Right lobe of liver (tissue), 6 donors: ENCODE data around the gene PAX3. TPM values are rescaled to one million over a fixed set of nuclear protein-coding genes. Genes with fewer than 3 reads are reported as not detected.

Experiments used
- ATAC-seq, 4 donors: fragments of 200-7000 bp; cut with Tn5 transposase; one replicate each; pipeline ENCODE4 v1.9.1; 2020; ENCODE audit warnings: mild to moderate bottlenecking in 4 of 4, moderate library complexity in 4 of 4
- DNase-seq, 3 donors: peaks; one replicate each; pipeline ENCODE4 v3.0.0-alpha.2; 2020
- H3K27ac ChIP-seq, 3 donors: fragments of 200-600 bp; one replicate each; pipeline ENCODE4 v1.8.0; 2022
- H3K27me3 ChIP-seq, 2 donors: fragments of 200-600 bp; one replicate each; pipeline ENCODE4 v1.8.0; 2022
- H3K36me3 ChIP-seq, 4 donors: fragments of 200-600 bp; sonication (generic) in 1 of 4; one replicate each; pipeline versions ENCODE4 v1.5.1 to v1.8.0; 2017 to 2022; ENCODE audit warnings: control low read depth in 1 of 4
- H3K4me1 ChIP-seq, 4 donors: fragments of 200-600 bp; sonication (generic) in 1 of 4; one replicate each; pipeline versions ENCODE4 v1.5.1 to v1.8.0; 2017 to 2022; ENCODE audit warnings: control low read depth in 1 of 4
- H3K4me3 ChIP-seq, 3 donors: fragments of 200-600 bp; one replicate each; pipeline ENCODE4 v1.8.0; 2022
- H3K9me3 ChIP-seq, 4 donors: fragments of 200-600 bp; sonication (generic) in 1 of 4; one replicate each; pipeline versions ENCODE4 v1.5.1 to v1.8.0; 2017 to 2022; ENCODE audit warnings: control low read depth in 1 of 4
- POLR2A ChIP-seq: fragments of 450-650 bp; IDR thresholded peaks from one replicate; pipeline ENCODE4 v1.6.1; 2017; ENCODE audit warnings: antibody characterized with exemption, mild to moderate bottlenecking
- WGBS: methylation state at CpG from one replicate; pipeline ENCODE4 v1.1.6; 2018; ENCODE audit warnings: low coverage, low lambda C conversion rate; ENCODE audit not compliant: insufficient coverage; ENCODE audit errors: missing lambda C conversion rate; 5-methylcytosine and 5-hydroxymethylcytosine counted together
- intact Hi-C, 2 donors: fragments of 100-400 bp; cut with DNase I; formaldehyde crosslinking; loops; one replicate each; pipeline versions ENCODE4 v1.11.2 to v1.14.1; 2022
- total RNA-seq, 6 experiments: library from RNA; depleted of rRNA in 2 of 6; stranded (reverse); fragments of >200 nt in 2 of 6; fragmentation: NEBNext Ultra II Directional in 3 of 6; extraction: Animal tissue kit (Norgen Biotek cat#: 25700) in 3 of 6; gene quantifications; one replicate each; pipeline versions ENCODE4 v1.1.0 to v1.2.4, GENCODE V29; 2016 to 2023
- TF ChIP-seq, protein P1 (sequence below), 4 donors: fragments of 200-600 bp in 3 of 4; fragments of 450-650 bp in 1 of 4; IDR thresholded peaks; one replicate each; pipeline versions ENCODE4 v1.5.1 to v1.8.0; 2016 to 2022; ENCODE audit warnings: antibody characterized with exemption in 4 of 4, mild to moderate bottlenecking in 2 of 4
- donor health status: DM: no; HTN: yes; CAD: no.
- donor health status: DM: no; HTN: no; CAD: no.
- donor health status: DM: no; HTN: no; CAD: no.
- donor health status: DM: no; HTN: yes; CAD: no.
- donor health status: DM: no; HTN: yes; CAD: no.

The PAX3 gene
- total RNA-seq, 6 experiments from 2014 or later = not detected

DNA sequence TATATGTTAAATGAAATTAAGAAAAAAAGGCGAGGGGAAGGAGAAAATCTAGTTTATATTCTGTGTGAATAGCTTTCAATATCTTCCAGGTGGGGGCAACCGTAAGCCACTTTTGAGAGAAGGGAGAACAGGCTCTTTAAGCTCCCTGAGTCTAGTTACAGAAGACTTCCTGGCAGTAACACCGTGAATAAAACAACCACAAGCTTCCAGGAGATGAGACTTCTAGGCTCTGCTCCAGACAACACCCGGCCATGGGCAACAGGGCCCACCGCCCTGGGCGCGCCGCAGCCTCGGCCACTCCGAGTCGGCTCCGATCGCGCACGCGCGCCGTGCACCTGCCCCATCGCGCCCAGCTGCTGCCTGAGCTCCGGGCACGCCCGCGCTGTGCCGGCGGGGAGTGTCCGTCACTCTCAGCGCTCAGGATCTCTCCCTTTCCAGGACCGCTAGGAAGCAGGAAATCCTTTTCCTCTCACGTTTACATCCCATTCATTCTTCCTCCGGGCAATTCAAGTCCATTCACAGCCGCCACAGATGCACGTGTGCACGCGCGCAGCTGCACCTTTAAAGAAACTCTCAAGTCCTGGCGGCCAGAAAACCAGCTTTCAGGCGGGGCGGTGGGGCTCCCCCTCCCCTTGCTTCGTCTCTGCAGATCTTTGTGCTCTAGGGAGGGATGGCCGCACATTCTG is 19.4 kb upstream of the PAX3 start:
- Histone ChIP-seq H3K4me1 (peaks cover 0 to 20% (median 0%) of the 10 kb centered on the region in 4 donors), H3K27me3 (peaks cover 15 to 30% of the 10 kb centered on the region in 2 donors), H3K27ac (no peak overlapping the region), H3K36me3 (no peaks in the 10 kb centered on the region), H3K9me3 (no peaks in the 10 kb centered on the region), H3K4me3 (peak overlapping the region; percentile 41 to 53 (median 48))
- WGBS = 0% methylated on average over 17 of the region's 41 CpGs
- DNase-seq = peak in 2 of 3 donors; percentile 61 to 74
- no peak for TF ChIP-seq POLR2A
- TF ChIP-seq, protein P1, sequence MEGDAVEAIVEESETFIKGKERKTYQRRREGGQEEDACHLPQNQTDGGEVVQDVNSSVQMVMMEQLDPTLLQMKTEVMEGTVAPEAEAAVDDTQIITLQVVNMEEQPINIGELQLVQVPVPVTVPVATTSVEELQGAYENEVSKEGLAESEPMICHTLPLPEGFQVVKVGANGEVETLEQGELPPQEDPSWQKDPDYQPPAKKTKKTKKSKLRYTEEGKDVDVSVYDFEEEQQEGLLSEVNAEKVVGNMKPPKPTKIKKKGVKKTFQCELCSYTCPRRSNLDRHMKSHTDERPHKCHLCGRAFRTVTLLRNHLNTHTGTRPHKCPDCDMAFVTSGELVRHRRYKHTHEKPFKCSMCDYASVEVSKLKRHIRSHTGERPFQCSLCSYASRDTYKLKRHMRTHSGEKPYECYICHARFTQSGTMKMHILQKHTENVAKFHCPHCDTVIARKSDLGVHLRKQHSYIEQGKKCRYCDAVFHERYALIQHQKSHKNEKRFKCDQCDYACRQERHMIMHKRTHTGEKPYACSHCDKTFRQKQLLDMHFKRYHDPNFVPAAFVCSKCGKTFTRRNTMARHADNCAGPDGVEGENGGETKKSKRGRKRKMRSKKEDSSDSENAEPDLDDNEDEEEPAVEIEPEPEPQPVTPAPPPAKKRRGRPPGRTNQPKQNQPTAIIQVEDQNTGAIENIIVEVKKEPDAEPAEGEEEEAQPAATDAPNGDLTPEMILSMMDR (IDR thresholded peaks at IDR 0.05) = peak; percentile 37 to 46 (median 42)
- intact Hi-C loops = no loop called here
- peak; percentile 84 to 92 (median 90) for ATAC-seq

DNA sequence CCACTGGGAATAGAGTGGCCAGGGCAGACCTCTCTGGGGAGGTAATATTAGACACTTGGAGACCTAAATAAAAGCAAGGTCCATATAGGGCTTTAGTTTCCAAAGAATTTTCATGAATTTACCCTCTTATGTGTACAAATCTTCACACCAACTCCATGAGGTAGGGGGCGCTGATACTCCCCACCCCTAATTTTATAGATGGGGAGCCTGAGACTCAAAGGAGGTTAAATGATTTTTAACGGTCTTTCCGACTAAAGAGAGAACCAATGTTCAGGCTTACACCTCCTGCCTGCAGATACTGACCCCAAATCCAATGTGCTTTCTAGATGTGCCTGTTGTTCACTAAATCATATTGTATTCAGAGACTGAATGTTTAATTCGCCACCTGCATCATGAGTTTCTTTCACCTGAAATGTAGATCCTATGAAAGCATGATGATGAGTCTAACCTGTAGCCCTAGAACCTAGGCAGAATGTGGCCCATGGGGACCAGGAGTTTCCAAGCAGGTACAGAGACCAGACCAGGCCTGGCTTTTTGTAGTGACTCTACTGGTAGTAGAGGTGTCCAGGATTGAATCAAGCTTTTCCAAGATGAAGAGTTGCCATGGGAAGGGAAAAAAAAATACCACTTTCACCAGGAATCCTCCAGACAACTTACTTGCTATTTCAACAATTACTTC is 16.8 kb upstream of the PAX3 start:
- Histone ChIP-seq H3K9me3 (no peaks in the 10 kb centered on the region), H3K4me1 (peaks cover 0 to 20% (median 0%) of the 10 kb centered on the region in 4 donors), H3K36me3 (no peaks in the 10 kb centered on the region), H3K4me3 (no peak overlapping the region), H3K27me3 (peaks cover 24 to 48% of the 10 kb centered on the region in 2 donors), H3K27ac (no peak overlapping the region)
- ATAC-seq (no peak), DNase-seq (no peak)
- intact Hi-C loops = no loop called here
- TF ChIP-seq POLR2A = no peak
- 12% methylated on average over 4 of the region's 4 CpGs for WGBS

DNA sequence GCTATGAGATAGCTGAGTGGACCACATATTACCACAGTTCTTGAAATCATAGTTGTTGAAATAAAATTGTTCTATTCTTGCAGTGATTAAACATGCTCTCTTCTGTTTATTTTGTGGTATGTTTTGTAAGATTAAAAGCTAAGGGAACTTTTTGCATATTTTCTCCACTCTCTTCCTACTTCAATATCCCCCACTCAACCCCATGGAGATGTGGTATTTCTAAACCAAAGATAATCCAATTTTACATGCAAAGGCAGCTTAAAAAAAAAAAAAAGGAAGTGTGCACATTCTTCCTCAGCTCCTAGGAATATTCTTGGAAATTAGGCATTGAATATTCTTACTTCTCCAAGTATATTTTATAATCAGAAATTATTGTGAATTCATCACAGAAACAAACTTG is 15.0 kb upstream of the PAX3 start:
- TF ChIP-seq POLR2A = no peak
- TF ChIP-seq, protein P1 (IDR thresholded peaks at IDR 0.05) = no peak
- no peak for DNase-seq
- Histone ChIP-seq H3K27me3 (peaks cover 24 to 59% of the 10 kb centered on the region in 2 donors), H3K36me3 (no peaks in the 10 kb centered on the region), H3K4me1 (peaks cover 0 to 9% (median 0%) of the 10 kb centered on the region in 4 donors), H3K4me3 (no peak overlapping the region), H3K27ac (no peak overlapping the region), H3K9me3 (no peaks in the 10 kb centered on the region)
- intact Hi-C loops = no loop called here
- ATAC-seq = no peak

DNA sequence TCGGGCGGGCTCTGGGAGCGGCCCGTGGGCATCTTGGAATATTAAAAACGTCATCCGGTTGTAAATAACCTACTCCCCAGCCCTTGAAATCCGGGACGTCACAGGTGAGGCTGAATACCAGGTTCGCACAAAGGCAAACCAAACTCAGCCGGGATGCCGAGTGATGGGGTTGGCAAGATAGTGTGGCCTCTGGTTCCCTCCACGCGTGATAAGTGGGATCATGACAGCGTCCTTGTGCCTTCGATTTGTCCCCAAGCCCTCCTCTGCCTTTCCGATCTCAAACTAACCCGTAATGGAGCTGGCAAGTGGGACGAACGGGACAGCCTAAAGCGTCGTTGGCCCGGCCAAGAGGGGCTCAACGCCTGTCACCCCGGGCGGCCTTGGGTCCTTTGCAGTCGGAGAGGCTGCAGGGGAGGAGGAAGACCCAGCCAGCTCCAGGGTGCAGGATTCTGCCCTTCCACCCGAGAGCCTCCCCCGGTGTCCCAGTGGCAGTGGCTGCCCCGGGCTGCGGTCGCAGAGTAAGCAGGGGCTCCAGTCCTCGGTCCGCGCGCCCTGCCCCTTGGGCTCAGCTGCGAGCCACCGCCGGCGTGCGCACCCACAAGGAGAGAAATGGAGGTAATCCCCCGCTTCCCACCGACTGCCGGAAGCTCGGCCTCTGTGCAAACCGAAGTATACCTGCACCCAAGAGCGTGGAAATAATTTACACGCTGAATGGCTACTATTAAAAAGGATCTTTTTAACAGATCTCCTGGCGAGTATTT is 13.4 kb upstream of the PAX3 start:
- intact Hi-C loops = no loop called here

More for the DNA sequence above, 13.4 kb upstream of the PAX3 start:
- H3K4me3 ChIP-seq = no peak overlapping the region
- 0% methylated on average over 15 of the region's 48 CpGs for WGBS
- DNase-seq (peak in 1 of 3 donors; percentile 45), ATAC-seq (peak in 1 of 4 donors; percentile 10)
- H3K36me3 ChIP-seq = no peaks in the 10 kb centered on the region
- TF ChIP-seq POLR2A = no peak
- TF ChIP-seq, protein P1 (IDR thresholded peaks at IDR 0.05) = no peak
- H3K9me3 ChIP-seq = no peaks in the 10 kb centered on the region
- peaks cover 24 to 59% of the 10 kb centered on the region in 2 donors for H3K27me3 ChIP-seq
- H3K27ac ChIP-seq = no peak overlapping the region
- no peaks in the 10 kb centered on the region for H3K4me1 ChIP-seq
